Measurements from ENCODE around the gene CFAP54. TPM values are rescaled to one million over a fixed set of nuclear protein-coding genes. Genes with fewer than 3 reads are reported as not detected.

Gene CFAP54
- total and polyA plus RNA-seq, 2 of the 4 experiments (the other 2 are of a cell fraction) = 0.18 to 0.41 TPM

- H4K5ac ChIP-seq (ENCODE audit: low read depth, low read length) = no peak overlapping the region
- DNase-seq (peak; percentile 64), ATAC-seq (ENCODE audit: low read depth) (0 out of 2 replicates have a peak, but pooled peaks have one; percentile 31)
- H3K36me3 ChIP-seq (ENCODE audit: control insufficient read depth, insufficient read depth, low read length) = no peaks in the 10 kb centered on the region
- peaks cover 9% of the 10 kb centered on the region for H3K4me1 ChIP-seq (ENCODE audit: control insufficient read depth, insufficient read depth, low read length)
- H2AK5ac ChIP-seq (ENCODE audit: low read depth, low read length) = no peak overlapping the region
- TF ChIP-seq MAFK (IDR thresholded peaks at IDR 0.05; ENCODE audit: low read depth, low read length) (no peak), CEBPB (IDR thresholded peaks at IDR 0.05; ENCODE audit: low read depth, low read length) (peak; percentile 45; the same call in 1 of the 2 replicates)
- H3K79me1 ChIP-seq (ENCODE audit: low read depth in 1 of 2, low read length in 2 of 2) = no peaks in the 10 kb centered on the region
- in situ Hi-C loops (cut with MboI; ENCODE audit: low sequenced_read_pairs) (no loop called here), intact Hi-C loops (cut with micrococcal nuclease) (no loop called here), dilution Hi-C loops (cut with HindIII; ENCODE audit: low sequenced_read_pairs, unreplicated experiment) (no loop called here)
- no peak overlapping the region for H3K23ac ChIP-seq (ENCODE audit: low read depth, low read length)
- H3K9me3 ChIP-seq (ENCODE audit: control insufficient read depth, insufficient read depth, low read length) = no peaks in the 10 kb centered on the region
- CTCF ChIA-PET = interaction anchor here (0.6 to 1.0 kb wide), 2 partner anchors 14 to 260 kb away, joined by 3 to 4 read pairs; partner anchors contain the start of gene CFAP54
- no peak overlapping the region for H3K4me3 ChIP-seq (ENCODE audit: insufficient read depth, low read depth, low read length)
- no peak overlapping the region for H2BK120ac ChIP-seq (ENCODE audit: low read depth, low read length)
- no peak overlapping the region for H4K91ac ChIP-seq (ENCODE audit: insufficient read depth, low read depth, low read length)
- no peak overlapping the region for H3K18ac ChIP-seq (ENCODE audit: low read depth, low read length)
- no peak overlapping the region for H3K27ac ChIP-seq (ENCODE audit: insufficient read depth, low read length)
- H3K56ac ChIP-seq (ENCODE audit: extremely low read depth, insufficient read depth, low read length) = no peak overlapping the region
- POLR2A ChIA-PET (ENCODE audit: unreplicated experiment) = interaction anchor here (0.6 kb wide), 1 partner anchor 105 kb away, joined by 3 read pairs; no protein-coding TSS in a partner anchor
- H4K20me1 ChIP-seq (ENCODE audit: insufficient read depth, low read length) = no peaks in the 10 kb centered on the region
- H3K9me1 ChIP-seq (ENCODE audit: insufficient read depth, low read length) = peaks cover 6% of the 10 kb centered on the region; the same call in 1 of the 2 replicates
- H2BK5ac ChIP-seq (ENCODE audit: low read depth, low read length, poor library complexity, severe bottlenecking) = no peak overlapping the region
- no peak overlapping the region for H2AK9ac ChIP-seq (replicated peaks; ENCODE audit: low read depth, low read length, poor library complexity)
- H2BK20ac ChIP-seq (ENCODE audit: low read depth, low read length) = no peak overlapping the region
- no peak overlapping the region for H2BK15ac ChIP-seq (ENCODE audit: low read depth, low read length)
- no peak overlapping the region for H3K9ac ChIP-seq (ENCODE audit: low read depth, low read length)
- H3K4me2 ChIP-seq (ENCODE audit: low read depth, low read length) = no peak overlapping the region
- no peak overlapping the region for H3K4ac ChIP-seq (ENCODE audit: low read depth, low read length)
- no TSS peak for BruUV-seq (replicated peaks)
- no peak overlapping the region for H2AFZ ChIP-seq (replicated peaks; ENCODE audit: low read length, poor library complexity)
- no peaks in the 10 kb centered on the region for H3K27me3 ChIP-seq (ENCODE audit: control insufficient read depth, insufficient read depth, low read length)
- H4K8ac ChIP-seq (ENCODE audit: low read depth in 2 of 2, low read length in 2 of 2) = no peak overlapping the region
- H3K14ac ChIP-seq (replicated peaks; ENCODE audit: low read depth, low read length) = no peak overlapping the region
Measured at GRCh38 chr12:96503976-96504375, 14.6 kb downstream of the CFAP54 start.

Measured in IMR-90 (cell line).